Measurements from ENCODE around the gene LMOD3.

The LMOD3 gene

DNA sequence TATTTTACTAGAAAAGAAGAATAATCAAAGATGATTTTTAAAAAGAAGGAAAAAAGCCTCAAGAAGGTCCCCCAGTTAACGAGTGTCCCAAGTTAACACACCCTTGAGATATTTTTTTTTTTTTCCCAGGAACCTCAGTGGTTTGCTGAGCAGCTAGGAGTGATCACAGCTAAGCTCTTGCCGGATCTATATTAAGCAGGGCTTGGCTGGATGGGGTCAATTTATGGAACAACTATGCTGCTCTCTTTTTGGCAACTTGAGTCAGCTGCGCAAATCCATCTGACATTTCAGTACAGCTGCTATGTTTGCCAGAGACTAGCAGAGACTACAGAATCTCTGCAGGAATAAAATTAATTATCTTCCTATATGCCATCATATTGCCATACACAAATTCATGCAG, at the start of gene LMOD3:
LMOD3 (minus strand) TSS at position 193 of the 400 bp plus-strand sequence. CDS start 209 bp downstream, outside the sequence.
- Histone ChIP-seq H3K27ac (ENCODE audit: low read length) (no peak within 1 kb of the TSS), H3K36me3 (ENCODE audit: control insufficient read depth in 1 of 2, insufficient read depth in 2 of 2, low read length in 2 of 2) (no peaks in the 10 kb centered on the region)

DNA sequence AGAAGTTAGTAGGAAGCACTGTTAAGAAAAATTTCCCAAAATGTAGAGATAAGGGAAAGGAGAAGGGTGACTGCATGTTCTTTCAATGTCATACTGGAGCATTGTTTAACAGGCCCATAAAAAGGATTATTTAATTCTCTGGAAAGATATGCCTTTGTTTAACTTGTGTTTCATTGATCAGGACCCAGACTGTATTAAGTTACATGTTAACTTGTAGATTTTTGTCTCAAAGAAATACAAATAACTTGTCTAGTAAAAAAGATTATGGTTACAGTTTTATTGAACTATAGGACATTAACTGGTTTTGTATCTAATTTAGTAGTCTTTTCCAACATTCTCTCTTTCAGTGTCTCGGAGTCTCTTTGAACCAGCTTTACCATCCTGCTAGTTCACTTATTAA, 49.7 kb upstream of the LMOD3 start:
- H3K9me3 ChIP-seq (ENCODE audit: control insufficient read depth in 1 of 2, low read length in 2 of 2) = no peaks in the 10 kb centered on the region
- no peaks in the 10 kb centered on the region for H3K4me1 ChIP-seq (ENCODE audit: control insufficient read depth in 1 of 2, insufficient read depth in 2 of 2, low read length in 2 of 2)
- H3K27ac ChIP-seq (ENCODE audit: low read length) = no peak overlapping the region
- no peak overlapping the region for H3K4me3 ChIP-seq (ENCODE audit: low read depth in 1 of 2, low read length in 2 of 2)
- H3K27me3 ChIP-seq (ENCODE audit: low read depth, low read length) = no peaks in the 10 kb centered on the region
- peaks cover 0 to 18% of the 10 kb centered on the region in 2 donors for H3K36me3 ChIP-seq (ENCODE audit: control insufficient read depth in 1 of 2, insufficient read depth in 2 of 2, low read length in 2 of 2)

More for the DNA sequence above, at the start of gene LMOD3:
- Histone ChIP-seq H3K9me3 (ENCODE audit: control insufficient read depth in 1 of 2, low read length in 2 of 2) (no peaks in the 10 kb centered on the region), H3K27me3 (ENCODE audit: low read depth, low read length) (no peaks in the 10 kb centered on the region), H3K4me3 (ENCODE audit: low read depth in 1 of 2, low read length in 2 of 2) (no peak within 1 kb of the TSS), H3K4me1 (ENCODE audit: control insufficient read depth in 1 of 2, insufficient read depth in 2 of 2, low read length in 2 of 2) (peaks cover 0 to 13% of the 10 kb centered on the region in 2 donors)

DNA sequence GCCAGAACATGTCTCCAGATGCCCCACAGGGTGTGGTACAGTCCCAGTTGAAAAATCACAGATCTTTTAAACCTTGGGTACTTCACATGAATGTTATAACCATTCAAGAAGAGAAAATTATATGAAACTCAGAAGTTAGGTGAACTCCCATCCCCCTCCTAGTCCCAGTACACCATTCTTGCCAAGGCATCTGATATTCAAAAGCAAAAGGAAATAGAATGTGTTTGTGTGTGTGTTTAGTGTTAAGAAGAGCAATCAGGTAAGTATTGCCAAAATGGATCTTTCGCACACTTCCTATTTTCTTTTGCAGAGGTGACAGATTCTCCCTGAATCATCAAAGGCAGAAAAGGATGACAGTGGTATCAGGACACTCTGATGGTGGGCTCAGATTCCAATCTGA, 44.1 kb upstream of the LMOD3 start:
- Histone ChIP-seq H3K27ac (ENCODE audit: low read length) (no peak overlapping the region), H3K4me1 (ENCODE audit: control insufficient read depth in 1 of 2, insufficient read depth in 2 of 2, low read length in 2 of 2) (no peaks in the 10 kb centered on the region), H3K27me3 (ENCODE audit: low read depth, low read length) (no peaks in the 10 kb centered on the region), H3K9me3 (ENCODE audit: control insufficient read depth in 1 of 2, low read length in 2 of 2) (no peaks in the 10 kb centered on the region), H3K36me3 (ENCODE audit: control insufficient read depth in 1 of 2, insufficient read depth in 2 of 2, low read length in 2 of 2) (peaks cover 0 to 11% of the 10 kb centered on the region in 2 donors), H3K4me3 (ENCODE audit: low read depth in 1 of 2, low read length in 2 of 2) (no peak overlapping the region)

DNA sequence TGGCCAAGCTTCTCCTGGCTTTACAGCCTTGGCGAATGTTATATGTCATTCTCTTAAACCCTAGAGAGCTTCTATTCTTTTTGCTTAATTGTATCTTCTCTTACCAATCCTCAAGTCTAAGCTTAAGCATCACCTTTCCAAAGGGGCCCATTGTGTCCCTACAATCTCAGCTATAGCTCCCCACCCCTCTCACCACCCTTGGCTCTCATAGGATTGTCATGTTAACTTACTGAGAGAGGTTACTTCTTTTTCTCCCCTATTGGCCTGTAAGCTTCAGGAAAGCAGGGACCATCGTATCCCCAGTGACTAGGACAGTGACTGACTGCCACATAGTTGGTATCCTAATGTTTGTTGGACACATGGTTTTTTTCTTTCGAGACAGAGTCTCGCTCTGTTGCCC, 43.3 kb upstream of the LMOD3 start:
- Histone ChIP-seq H3K27me3 (ENCODE audit: low read depth, low read length) (no peaks in the 10 kb centered on the region), H3K4me3 (ENCODE audit: low read depth in 1 of 2, low read length in 2 of 2) (no peak overlapping the region), H3K4me1 (ENCODE audit: control insufficient read depth in 1 of 2, insufficient read depth in 2 of 2, low read length in 2 of 2) (no peaks in the 10 kb centered on the region), H3K27ac (ENCODE audit: low read length) (no peak overlapping the region), H3K9me3 (ENCODE audit: control insufficient read depth in 1 of 2, low read length in 2 of 2) (no peaks in the 10 kb centered on the region), H3K36me3 (ENCODE audit: control insufficient read depth in 1 of 2, insufficient read depth in 2 of 2, low read length in 2 of 2) (peaks cover 0 to 4% of the 10 kb centered on the region in 2 donors)

DNA sequence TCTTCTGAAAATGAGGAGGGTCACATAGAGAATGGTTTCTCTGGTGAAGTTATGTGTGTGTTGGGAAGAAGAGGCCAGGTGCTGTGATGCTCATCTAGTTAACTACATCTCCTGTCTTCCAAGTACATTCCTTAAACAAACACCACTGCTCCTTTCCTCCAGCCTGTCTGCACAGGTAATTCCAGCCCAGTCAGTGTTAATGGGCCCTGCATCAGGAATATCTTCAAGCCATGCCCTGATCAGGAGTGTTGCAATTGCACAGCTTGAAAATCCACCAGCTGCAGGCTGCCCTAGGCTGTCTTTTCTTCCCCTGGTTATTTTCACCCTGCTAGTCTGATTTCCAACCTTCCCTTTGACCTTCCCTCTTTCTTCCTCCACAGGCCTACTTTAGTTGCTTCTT, 41.9 kb upstream of the LMOD3 start:
- Histone ChIP-seq H3K4me1 (ENCODE audit: control insufficient read depth in 1 of 2, insufficient read depth in 2 of 2, low read length in 2 of 2) (no peaks in the 10 kb centered on the region), H3K4me3 (ENCODE audit: low read depth in 1 of 2, low read length in 2 of 2) (no peak overlapping the region), H3K9me3 (ENCODE audit: control insufficient read depth in 1 of 2, low read length in 2 of 2) (no peaks in the 10 kb centered on the region), H3K36me3 (ENCODE audit: control insufficient read depth in 1 of 2, insufficient read depth in 2 of 2, low read length in 2 of 2) (no peaks in the 10 kb centered on the region), H3K27me3 (ENCODE audit: low read depth, low read length) (no peaks in the 10 kb centered on the region), H3K27ac (ENCODE audit: low read length) (no peak overlapping the region)

DNA sequence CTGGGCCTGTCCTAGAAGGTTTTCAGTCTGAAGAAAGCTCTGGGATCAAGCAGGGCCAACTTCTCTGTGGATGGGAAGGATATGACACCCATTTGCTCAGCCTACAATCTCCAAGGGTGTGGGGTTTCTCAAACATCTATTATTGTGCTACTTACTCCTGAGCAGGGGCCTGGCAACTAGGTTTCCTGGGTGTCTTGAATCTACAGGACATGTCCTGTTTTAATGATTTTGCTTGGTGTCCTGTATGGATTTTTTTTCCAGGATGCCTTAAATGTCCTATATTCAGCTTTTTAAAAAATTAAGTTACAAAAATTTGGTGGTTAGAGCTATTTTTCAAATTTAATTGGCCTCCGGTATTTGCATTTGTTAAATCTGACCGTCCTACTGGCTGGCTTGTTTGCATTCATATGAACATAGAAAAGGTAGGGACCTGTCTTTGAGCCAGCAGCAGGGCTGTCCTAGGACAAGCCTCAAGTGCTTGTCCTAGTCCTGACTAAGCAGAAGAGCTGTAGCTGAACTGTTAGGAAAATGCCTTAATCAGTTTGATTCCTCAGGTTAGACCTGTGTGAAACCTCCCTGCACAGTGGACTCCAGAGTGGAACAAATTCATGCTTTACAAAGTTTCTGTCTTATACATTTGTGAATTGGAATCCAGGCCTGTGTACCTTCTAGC, 40.0 kb upstream of the LMOD3 start:
- Histone ChIP-seq H3K27ac (ENCODE audit: low read length) (no peak overlapping the region), H3K27me3 (ENCODE audit: low read depth, low read length) (no peaks in the 10 kb centered on the region), H3K9me3 (ENCODE audit: control insufficient read depth in 1 of 2, low read length in 2 of 2) (no peaks in the 10 kb centered on the region)

DNA sequence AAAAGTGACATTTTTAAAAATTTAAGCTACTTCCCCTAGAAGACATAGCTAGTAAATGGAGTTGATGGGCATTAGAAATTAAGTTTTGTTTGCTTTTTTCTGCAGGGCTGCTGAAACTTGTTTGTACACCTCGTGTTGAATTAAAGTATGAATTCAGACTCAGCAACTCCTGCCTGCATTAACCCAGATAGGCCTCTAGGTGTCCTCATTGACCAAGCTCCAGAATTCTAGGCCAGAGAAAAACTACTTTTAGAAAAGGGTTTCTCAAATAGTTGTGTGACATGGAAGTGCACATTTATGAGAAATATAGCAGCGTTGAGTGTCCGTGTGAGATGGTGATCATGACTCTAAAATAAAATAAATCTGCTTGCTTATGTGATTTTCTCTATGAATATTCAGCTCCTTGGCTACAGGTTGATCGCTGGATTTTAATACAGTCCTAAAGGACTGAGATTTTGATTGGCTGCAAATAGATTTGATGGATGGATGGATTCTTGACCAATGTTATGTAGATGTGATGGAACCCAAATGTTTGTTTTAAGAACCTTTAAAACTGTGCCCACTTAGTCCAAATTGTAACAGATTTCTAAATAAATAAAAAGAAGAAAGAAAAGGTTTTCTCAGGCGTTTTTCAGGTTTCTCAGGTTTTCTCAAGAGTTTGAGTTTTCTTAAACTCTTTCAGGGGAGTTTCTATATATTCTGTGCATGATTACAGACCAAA, 39.4 kb upstream of the LMOD3 start:
- H3K4me3 ChIP-seq (ENCODE audit: low read depth in 1 of 2, low read length in 2 of 2) = no peak overlapping the region
- H3K36me3 ChIP-seq (ENCODE audit: control insufficient read depth in 1 of 2, insufficient read depth in 2 of 2, low read length in 2 of 2) = no peaks in the 10 kb centered on the region
- H3K9me3 ChIP-seq (ENCODE audit: control insufficient read depth in 1 of 2, low read length in 2 of 2) = no peaks in the 10 kb centered on the region
- H3K4me1 ChIP-seq (ENCODE audit: control insufficient read depth in 1 of 2, insufficient read depth in 2 of 2, low read length in 2 of 2) = no peaks in the 10 kb centered on the region
- H3K27me3 ChIP-seq (ENCODE audit: low read depth, low read length) = no peaks in the 10 kb centered on the region
- H3K27ac ChIP-seq (ENCODE audit: low read length) = no peak overlapping the region

More for the DNA sequence above, 40.0 kb upstream of the LMOD3 start:
- no peaks in the 10 kb centered on the region for H3K4me1 ChIP-seq (ENCODE audit: control insufficient read depth in 1 of 2, insufficient read depth in 2 of 2, low read length in 2 of 2)
- H3K4me3 ChIP-seq (ENCODE audit: low read depth in 1 of 2, low read length in 2 of 2) = no peak overlapping the region
- no peaks in the 10 kb centered on the region for H3K36me3 ChIP-seq (ENCODE audit: control insufficient read depth in 1 of 2, insufficient read depth in 2 of 2, low read length in 2 of 2)

DNA sequence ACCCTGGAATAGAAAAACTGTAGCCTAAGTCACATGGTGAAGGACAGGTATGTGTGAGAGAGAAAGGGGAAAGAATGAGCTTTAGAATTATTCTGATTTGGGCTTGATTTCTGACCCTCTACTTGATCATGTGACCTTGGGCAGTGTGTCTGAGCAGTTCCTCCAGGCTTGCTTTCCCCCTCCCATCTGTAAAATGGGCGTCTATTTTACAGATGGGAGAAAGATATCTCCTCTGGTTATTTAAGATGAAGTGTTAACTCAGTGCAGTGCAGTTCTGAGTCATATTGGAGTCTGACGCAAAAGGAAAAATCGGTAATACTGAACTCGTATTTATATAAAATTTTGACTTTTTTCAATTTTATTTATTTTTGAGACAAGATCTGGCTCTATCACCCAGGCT, 38.1 kb upstream of the LMOD3 start:
- H3K27ac ChIP-seq (ENCODE audit: low read length) = no peak overlapping the region
- no peaks in the 10 kb centered on the region for H3K27me3 ChIP-seq (ENCODE audit: low read depth, low read length)
- no peak overlapping the region for H3K4me3 ChIP-seq (ENCODE audit: low read depth in 1 of 2, low read length in 2 of 2)
- H3K9me3 ChIP-seq (ENCODE audit: control insufficient read depth in 1 of 2, low read length in 2 of 2) = no peaks in the 10 kb centered on the region
- no peaks in the 10 kb centered on the region for H3K4me1 ChIP-seq (ENCODE audit: control insufficient read depth in 1 of 2, insufficient read depth in 2 of 2, low read length in 2 of 2)
- no peaks in the 10 kb centered on the region for H3K36me3 ChIP-seq (ENCODE audit: control insufficient read depth in 1 of 2, insufficient read depth in 2 of 2, low read length in 2 of 2)

DNA sequence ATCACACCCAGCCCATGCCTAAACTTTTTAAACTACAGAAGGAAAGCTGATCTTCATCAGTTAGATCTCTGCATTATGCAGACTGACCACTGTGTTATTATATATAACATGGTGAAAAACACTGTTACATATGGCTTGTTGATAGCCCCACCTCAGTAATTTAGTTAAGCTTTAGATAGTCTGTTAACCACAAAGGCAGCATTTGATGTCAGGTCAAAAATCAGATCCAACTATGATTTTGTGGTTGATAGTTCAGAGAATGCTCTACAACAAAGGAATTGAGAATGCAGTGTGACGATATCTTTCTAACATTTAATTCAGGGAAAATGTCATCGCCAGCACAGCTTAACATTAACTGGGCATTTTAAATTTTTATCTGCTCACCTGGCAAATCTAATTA, 37.7 kb upstream of the LMOD3 start:
- no peaks in the 10 kb centered on the region for H3K4me1 ChIP-seq (ENCODE audit: control insufficient read depth in 1 of 2, insufficient read depth in 2 of 2, low read length in 2 of 2)
- H3K27ac ChIP-seq (ENCODE audit: low read length) = no peak overlapping the region
- no peak overlapping the region for H3K4me3 ChIP-seq (ENCODE audit: low read depth in 1 of 2, low read length in 2 of 2)
- H3K27me3 ChIP-seq (ENCODE audit: low read depth, low read length) = no peaks in the 10 kb centered on the region
- H3K36me3 ChIP-seq (ENCODE audit: control insufficient read depth in 1 of 2, insufficient read depth in 2 of 2, low read length in 2 of 2) = no peaks in the 10 kb centered on the region
- no peaks in the 10 kb centered on the region for H3K9me3 ChIP-seq (ENCODE audit: control insufficient read depth in 1 of 2, low read length in 2 of 2)

DNA sequence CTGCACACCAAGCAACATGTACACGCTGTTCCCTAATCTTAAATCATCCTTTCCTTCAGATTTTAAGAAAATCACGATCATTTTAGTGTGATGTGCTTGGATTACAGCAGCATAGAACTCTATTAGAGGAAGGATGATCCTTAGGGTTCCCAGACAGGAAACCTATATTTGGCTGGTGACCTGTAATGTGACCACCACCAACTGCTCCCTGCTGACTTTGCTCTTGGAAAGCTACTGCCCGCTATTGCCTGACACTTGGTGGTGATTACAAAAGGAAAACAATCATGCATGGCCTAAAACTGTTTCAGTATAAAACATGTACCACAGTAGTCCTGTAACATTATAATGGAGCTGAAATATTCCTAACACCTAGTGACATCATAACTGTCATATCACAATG, 27.2 kb upstream of the LMOD3 start:
- no peak overlapping the region for H3K4me3 ChIP-seq (ENCODE audit: low read depth in 1 of 2, low read length in 2 of 2)
- H3K27me3 ChIP-seq (ENCODE audit: low read depth, low read length) = no peaks in the 10 kb centered on the region
- no peak overlapping the region for H3K27ac ChIP-seq (ENCODE audit: low read length)
- no peaks in the 10 kb centered on the region for H3K9me3 ChIP-seq (ENCODE audit: control insufficient read depth in 1 of 2, low read length in 2 of 2)
- H3K36me3 ChIP-seq (ENCODE audit: control insufficient read depth in 1 of 2, insufficient read depth in 2 of 2, low read length in 2 of 2) = no peaks in the 10 kb centered on the region
- H3K4me1 ChIP-seq (ENCODE audit: control insufficient read depth in 1 of 2, insufficient read depth in 2 of 2, low read length in 2 of 2) = no peaks in the 10 kb centered on the region

DNA sequence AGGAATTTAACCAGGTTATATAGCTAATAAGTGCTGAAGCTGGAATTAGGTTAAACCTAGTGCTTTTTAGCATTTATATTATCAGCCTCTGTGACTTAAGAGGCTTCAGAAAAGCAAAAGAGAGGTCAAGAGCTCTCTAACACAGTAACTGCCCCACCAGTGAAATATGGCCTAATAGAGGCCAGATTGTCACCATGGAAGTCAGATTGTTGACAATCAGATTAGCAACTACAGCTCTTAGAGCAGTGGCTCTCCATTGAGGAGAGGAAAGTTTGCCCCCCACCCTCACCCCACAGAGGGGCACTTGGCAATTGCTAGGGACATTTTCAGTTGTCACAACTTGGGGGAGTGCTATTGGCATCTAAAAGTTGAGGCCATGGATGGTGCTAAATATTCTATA, 23.3 kb upstream of the LMOD3 start:
- Histone ChIP-seq H3K27me3 (ENCODE audit: low read depth, low read length) (no peaks in the 10 kb centered on the region), H3K27ac (ENCODE audit: low read length) (no peak overlapping the region), H3K4me1 (ENCODE audit: control insufficient read depth in 1 of 2, insufficient read depth in 2 of 2, low read length in 2 of 2) (no peaks in the 10 kb centered on the region), H3K4me3 (ENCODE audit: low read depth in 1 of 2, low read length in 2 of 2) (no peak overlapping the region), H3K36me3 (ENCODE audit: control insufficient read depth in 1 of 2, insufficient read depth in 2 of 2, low read length in 2 of 2) (no peaks in the 10 kb centered on the region), H3K9me3 (ENCODE audit: control insufficient read depth in 1 of 2, low read length in 2 of 2) (no peaks in the 10 kb centered on the region)

All from muscle layer of duodenum (tissue), 2 donors.